Measurements from ENCODE around the gene DTWD1.
"Not testable (repeated sequence)": the region's sequence is repeated elsewhere in the genome, so short reads cannot be mapped to it uniquely, and the experiment has no call there.

DTWD1 gene

GRCh38 chr15:49620658-49621368, at the start of gene DTWD1, which contains the start of gene FAM227B:
DTWD1 (plus strand) TSS chr15:49621048; CDS start chr15:49625168, 4,120 bp downstream.
FAM227B (minus strand) TSS chr15:49620818; CDS start chr15:49615171, 5,647 bp downstream.
- DNase-seq (ENCODE audit: low read depth in 4 of 4, low spot score in 1 of 4) = peak; percentile 66 to 89 (median 82)

GRCh38 chr15:49573421-49573820, 47.4 kb upstream of the DTWD1 start:
- no peak for DNase-seq (ENCODE audit: low read depth in 4 of 4, low spot score in 1 of 4)

- DNase-seq (ENCODE audit: low read depth in 4 of 4, low spot score in 1 of 4) = no peak
Observed at GRCh38 chr15:49589030-49589429, 31.8 kb upstream of the DTWD1 start.

- not testable (repeated sequence) for DNase-seq (ENCODE audit: low read depth in 4 of 4, low spot score in 1 of 4)
Observed at GRCh38 chr15:49592829-49593316, 28.0 kb upstream of the DTWD1 start.

GRCh38 chr15:49604625-49605409, 16.0 kb upstream of the DTWD1 start:
- DNase-seq (ENCODE audit: low read depth in 4 of 4, low spot score in 1 of 4) = no peak

- DNase-seq (ENCODE audit: low read depth in 4 of 4, low spot score in 1 of 4) = no peak
Observed at GRCh38 chr15:49605588-49605987, 15.3 kb upstream of the DTWD1 start.

- DNase-seq (ENCODE audit: low read depth in 4 of 4, low spot score in 1 of 4) = no peak
Observed at GRCh38 chr15:49606594-49606993, 14.3 kb upstream of the DTWD1 start.

GRCh38 chr15:49610157-49610918, 10.5 kb upstream of the DTWD1 start:
- DNase-seq (ENCODE audit: low read depth in 4 of 4, low spot score in 1 of 4) = no peak

GRCh38 chr15:49612240-49612639, 8.6 kb upstream of the DTWD1 start:
- not testable (repeated sequence) for DNase-seq (ENCODE audit: low read depth in 4 of 4, low spot score in 1 of 4)

- no peak for DNase-seq (ENCODE audit: low read depth in 4 of 4, low spot score in 1 of 4)
Observed at GRCh38 chr15:49619226-49619625, 1.6 kb upstream of the DTWD1 start.

- DNase-seq (ENCODE audit: low read depth in 4 of 4, low spot score in 1 of 4) = no peak
Observed at GRCh38 chr15:49620199-49620598, 649 bp upstream of the DTWD1 start.

GRCh38 chr15:49621401-49621811, 558 bp downstream of the DTWD1 start:
- no peak for DNase-seq (ENCODE audit: low read depth in 4 of 4, low spot score in 1 of 4)

GRCh38 chr15:49621887-49622286, 1.0 kb downstream of the DTWD1 start:
- no peak for DNase-seq (ENCODE audit: low read depth in 4 of 4, low spot score in 1 of 4)

GRCh38 chr15:49622561-49622960, 1.7 kb downstream of the DTWD1 start:
- no peak for DNase-seq (ENCODE audit: low read depth in 4 of 4, low spot score in 1 of 4)

- DNase-seq (ENCODE audit: low read depth in 4 of 4, low spot score in 1 of 4) = no peak
Observed at GRCh38 chr15:49624056-49624455, 3.2 kb downstream of the DTWD1 start.

- DNase-seq (ENCODE audit: low read depth in 4 of 4, low spot score in 1 of 4) = no peak
Observed at GRCh38 chr15:49625460-49626036, 4.7 kb downstream of the DTWD1 start.

GRCh38 chr15:49627407-49627877, 6.6 kb downstream of the DTWD1 start:
- no peak for DNase-seq (ENCODE audit: low read depth in 4 of 4, low spot score in 1 of 4)

GRCh38 chr15:49628379-49628778, 7.5 kb downstream of the DTWD1 start:
- DNase-seq (ENCODE audit: low read depth in 4 of 4, low spot score in 1 of 4) = no peak

GRCh38 chr15:49637857-49638256, 17.0 kb downstream of the DTWD1 start:
- DNase-seq (ENCODE audit: low read depth in 4 of 4, low spot score in 1 of 4) = no peak

- DNase-seq (ENCODE audit: low read depth in 4 of 4, low spot score in 1 of 4) = no peak
Observed at GRCh38 chr15:49644364-49644794, 23.5 kb downstream of the DTWD1 start.

- no peak for DNase-seq (ENCODE audit: low read depth in 4 of 4, low spot score in 1 of 4)
Observed at GRCh38 chr15:49645277-49645676, 24.4 kb downstream of the DTWD1 start.

All from stimulated activated CD4-positive, alpha-beta T cell treated with anti-CD3 and anti-CD28 coated beads, Interleukin-1b, Interleukin-23, amount 100 ng/mL, for 24 hours (primary cell).